Hepatocyte (in vitro differentiated cells): ENCODE results near the gene ZNF148. TPM values are rescaled to one million over a fixed set of nuclear protein-coding genes. Genes with fewer than 3 reads are reported as not detected.

Source experiments
- DNase-seq: peaks from one replicate; pipeline ENCODE4 v3.0.0-alpha.2; 2016; ENCODE audit warnings: low spot score
- H2AFZ ChIP-seq: fragments of 200-600 bp; sonication (generic); 2 replicates; pipeline ENCODE4 v1.6.0; 2016; ENCODE audit warnings: antibody characterized with exemption, mild to moderate bottlenecking
- H3K27ac ChIP-seq: fragments of 200-600 bp; sonication (generic); 2 replicates; pipeline ENCODE4 v1.5.1; 2016; ENCODE audit warnings: mild to moderate bottlenecking
- H3K27me3 ChIP-seq: fragments of 200-600 bp; sonication (generic); 2 replicates; pipeline ENCODE4 v1.6.1; 2016
- H3K36me3 ChIP-seq: fragments of 200-600 bp; sonication (generic); replicated peaks from 2 replicates; pipeline ENCODE4 v1.5.1; 2016; ENCODE audit warnings: low read depth; ENCODE audit not compliant: insufficient read depth
- H3K4me1 ChIP-seq: fragments of 200-600 bp; sonication (generic); 2 replicates; pipeline ENCODE4 v1.5.1; 2016; ENCODE audit warnings: mild to moderate bottlenecking, moderate library complexity; ENCODE audit not compliant: insufficient read depth
- H3K4me2 ChIP-seq: fragments of 200-600 bp; sonication (generic); 2 replicates; pipeline ENCODE4 v1.6.0; 2016
- H3K4me3 ChIP-seq: fragments of 200-600 bp; sonication (generic); 2 replicates; pipeline ENCODE4 v1.5.1; 2016; ENCODE audit warnings: mild to moderate bottlenecking
- H3K79me2 ChIP-seq: fragments of 200-600 bp; sonication (generic); 2 replicates; pipeline ENCODE4 v1.6.0; 2017; ENCODE audit warnings: mild to moderate bottlenecking
- H3K9me2 ChIP-seq: fragments of 200-600 bp; sonication (generic); replicated peaks from 2 replicates; pipeline ENCODE4 v1.6.0; 2017; ENCODE audit warnings: mild to moderate bottlenecking; ENCODE audit not compliant: insufficient read depth
- H3K9me3 ChIP-seq: fragments of 200-600 bp; sonication (generic); 2 replicates; pipeline ENCODE4 v1.5.1; 2016; ENCODE audit warnings: low read depth, mild to moderate bottlenecking
- H4K20me1 ChIP-seq: fragments of 200-600 bp; sonication (generic); 2 replicates; pipeline ENCODE4 v1.6.0; 2016; ENCODE audit warnings: mild to moderate bottlenecking; ENCODE audit not compliant: insufficient read depth, poor library complexity, severe bottlenecking
- CTCF ChIP-seq: fragments of 200-600 bp; sonication (generic); IDR thresholded peaks from 2 replicates; pipeline ENCODE4 v1.5.1; 2016; ENCODE audit warnings: antibody characterized with exemption, mild to moderate bottlenecking; ENCODE audit not compliant: poor library complexity
- EZH2 ChIP-seq: fragments of 200-600 bp; sonication (generic); IDR thresholded peaks from 2 replicates; pipeline ENCODE4 v1.6.1; 2016; ENCODE audit warnings: antibody characterized with exemption, mild to moderate bottlenecking, borderline replicate concordance
- EZH2phosphoT487 ChIP-seq: fragments of 200-600 bp; sonication (generic); IDR thresholded peaks from one replicate; pipeline ENCODE4 v1.6.1; 2018; ENCODE audit warnings: antibody characterized with exemption, mild to moderate bottlenecking, low read depth, moderate library complexity; ENCODE audit not compliant: unreplicated experiment, severe bottlenecking
- WGBS: methylation state at CpG from one replicate; pipeline ENCODE4 v1.1.6; 2016; ENCODE audit warnings: low lambda C conversion rate; ENCODE audit errors: missing lambda C conversion rate; 5-methylcytosine and 5-hydroxymethylcytosine counted together
- polyA plus RNA-seq: library from polyadenylated mRNA; unstranded; fragments of >200 nt; fragmentation: Nextera tagmentation; extraction: Ambion mirVana; gene quantifications from 2 replicates; pipeline ENCODE4 v1.2.1, GENCODE V29; 2016
- total RNA-seq: library from RNA; depleted of rRNA; stranded (reverse); fragments of >200 nt; gene quantifications from 2 replicates; pipeline ENCODE4 v1.2.3, GENCODE V29; 2014

ZNF148 gene
- total and polyA plus RNA-seq, 2 experiments from 2014 or later: 23.2 to 30.3 TPM

- Histone ChIP-seq H3K4me2 (peak overlapping the region; percentile 100), H3K27ac (no peak overlapping the region), H4K20me1 (no peaks in the 10 kb centered on the region), H3K36me3 (no peaks in the 10 kb centered on the region), H2AFZ (peak overlapping the region; percentile 99), H3K9me2 (no peaks in the 10 kb centered on the region), H3K9me3 (no peaks in the 10 kb centered on the region), H3K4me1 (peaks cover 5% of the 10 kb centered on the region), H3K79me2 (no peaks in the 10 kb centered on the region), H3K27me3 (no peaks in the 10 kb centered on the region), H3K4me3 (peak overlapping the region; percentile 72)
- DNase-seq: no peak
- 61% methylated on average over 10 of the region's 11 CpGs for WGBS
- no peak for TF ChIP-seq CTCF
Measured at GRCh38 chr3:125211523-125212090, 163.5 kb downstream of the ZNF148 start.

- Histone ChIP-seq H3K4me3 (no peak overlapping the region), H3K36me3 (no peaks in the 10 kb centered on the region), H3K9me2 (no peaks in the 10 kb centered on the region), H3K4me2 (no peak overlapping the region), H3K79me2 (peaks cover under 1% of the 10 kb centered on the region), H3K27me3 (no peaks in the 10 kb centered on the region), H2AFZ (no peak overlapping the region), H3K9me3 (no peaks in the 10 kb centered on the region), H3K4me1 (peaks cover 5% of the 10 kb centered on the region), H4K20me1 (no peaks in the 10 kb centered on the region), H3K27ac (no peak overlapping the region)
- 100% methylated on average over 1 of the region's 1 CpG for WGBS
- TF ChIP-seq EZH2 (no peak), CTCF (no peak), EZH2phosphoT487 (no peak)
- no peak for DNase-seq
Measured at GRCh38 chr3:125207949-125208568, 167.1 kb downstream of the ZNF148 start.

- TF ChIP-seq CTCF (no peak), EZH2 (no peak)
- peaks cover 2% of the 10 kb centered on the region for H3K79me2 ChIP-seq
- no peaks in the 10 kb centered on the region for H3K27me3 ChIP-seq
- no peak overlapping the region for H3K4me3 ChIP-seq
- peaks cover 5% of the 10 kb centered on the region for H3K4me1 ChIP-seq
- H2AFZ ChIP-seq: no peak overlapping the region
- peak overlapping the region; percentile 8 for H3K27ac ChIP-seq
- 76% methylated on average over 7 of the region's 7 CpGs for WGBS
- H3K9me3 ChIP-seq: no peaks in the 10 kb centered on the region
- H4K20me1 ChIP-seq: no peaks in the 10 kb centered on the region
- H3K4me2 ChIP-seq: no peak overlapping the region
- H3K36me3 ChIP-seq: no peaks in the 10 kb centered on the region
- no peaks in the 10 kb centered on the region for H3K9me2 ChIP-seq
- no peak for DNase-seq
Measured at GRCh38 chr3:125207507-125207906, 167.6 kb downstream of the ZNF148 start.

GRCh38 chr3:125206934-125207333 is 168.2 kb downstream of the ZNF148 start:
- Histone ChIP-seq H3K9me2 (no peaks in the 10 kb centered on the region), H2AFZ (no peak overlapping the region), H3K36me3 (no peaks in the 10 kb centered on the region), H3K9me3 (no peaks in the 10 kb centered on the region), H4K20me1 (no peaks in the 10 kb centered on the region), H3K27me3 (no peaks in the 10 kb centered on the region), H3K4me2 (no peak overlapping the region), H3K4me1 (peaks cover 5% of the 10 kb centered on the region), H3K27ac (peak overlapping the region; percentile 8), H3K79me2 (peaks cover 4% of the 10 kb centered on the region), H3K4me3 (no peak overlapping the region)
- no peak for DNase-seq
- WGBS: 74% methylated on average over 6 of the region's 6 CpGs
- no peak for TF ChIP-seq EZH2
- TF ChIP-seq CTCF: no peak
- TF ChIP-seq EZH2phosphoT487: no peak
